ENCODE data around the gene IGSF21. TPM values are rescaled to one million over a fixed set of nuclear protein-coding genes. Genes with fewer than 3 reads are reported as not detected.
A peak's percentile ranks its signal among the peaks of the same experiment; 100 is the strongest.

Gene IGSF21
- total and polyA plus RNA-seq, 10 of the 15 experiments (the other 5 are each of a cell fraction or from before 2014, with no cell fraction given) = 0.03 to 0.49 TPM; not detected in 8

DNA sequence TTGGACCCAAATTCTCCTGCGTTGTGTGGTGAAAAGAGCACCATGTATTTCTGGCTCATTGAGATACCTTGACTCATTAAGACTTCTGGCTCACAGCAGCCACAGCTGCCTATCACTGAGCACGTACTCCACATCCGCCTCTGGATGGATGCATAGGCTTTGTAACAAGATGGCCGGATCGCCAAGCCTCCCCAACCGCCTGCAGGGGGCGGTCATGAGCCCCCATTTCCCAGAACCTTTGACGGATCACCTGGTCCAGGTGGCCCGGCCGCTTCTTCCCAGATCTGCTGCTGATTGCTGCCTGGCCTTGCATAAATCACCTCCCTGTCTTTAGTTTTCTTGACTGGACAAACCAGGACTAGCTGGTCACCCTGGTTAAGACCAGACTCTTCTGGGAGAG lies 216.6 kb downstream of the IGSF21 start:
- no peak overlapping the region for H3K4me3 ChIP-seq
- H4K20me1 ChIP-seq (ENCODE audit: control insufficient read depth, insufficient read depth) = no peaks in the 10 kb centered on the region
- intact Hi-C loops (cut with micrococcal nuclease; ENCODE audit: unreplicated experiment) (loop anchor here (10.0 kb wide), 1 partner anchor 211 kb away; no protein-coding TSS in a partner anchor), in situ Hi-C loops (cut with MboI) (no loop called here)
- no peak for ATAC-seq
- no peak overlapping the region for H2AFZ ChIP-seq (ENCODE audit: control insufficient read depth, low read depth, low read length)
- DNase-seq (ENCODE audit: low read depth, low spot score) = no peak
- no peaks in the 10 kb centered on the region for H3K4me1 ChIP-seq (ENCODE audit: control insufficient read depth, insufficient read depth, low read length)
- no peaks in the 10 kb centered on the region for H3K36me3 ChIP-seq (ENCODE audit: control insufficient read depth in 2 of 2, insufficient read depth in 2 of 2, low read length in 1 of 2)
- ChIA-PET POLR2A (no interaction called here), SMC1A (ENCODE audit: uncharacterized antibody, unreplicated experiment) (no interaction called here), CTCF (interaction anchor here (0.7 to 1.0 kb wide), 2 partner anchors 57 to 257 kb away, joined by 3 read pairs; no protein-coding TSS in a partner anchor), RAD21 (ENCODE audit: unreplicated experiment) (no interaction called here)
- no peaks in the 10 kb centered on the region; the same call in 2 of the 3 replicates for H3K9me3 ChIP-seq (replicated peaks; ENCODE audit: control insufficient read depth, insufficient read depth, low read length)
- H3K9ac ChIP-seq (ENCODE audit: control insufficient read depth, insufficient read depth, low read length) = no peak overlapping the region
- BruUV-seq (replicated peaks) = no TSS peak
- TF ChIP-seq SUPT20H (IDR thresholded peaks at IDR 0.05; ENCODE audit: borderline replicate concordance, control insufficient read depth, low read depth, low read length) (no peak), YY1 (IDR thresholded peaks at IDR 0.05; ENCODE audit: low read depth, low read length) (peak; percentile 47; the same call in 1 of the 2 replicates), ZNF24 (IDR thresholded peaks at IDR 0.05) (no peak), WRNIP1 (IDR thresholded peaks at IDR 0.05; ENCODE audit: borderline replicate concordance, low read depth, low read length) (no peak), TCF7 (IDR thresholded peaks at IDR 0.05; ENCODE audit: borderline replicate concordance) (no peak), NR2C1 (IDR thresholded peaks at IDR 0.05) (no peak), RFX5 (IDR thresholded peaks at IDR 0.05; ENCODE audit: low read depth, low read length) (no peak)
- TF ChIP-seq, protein P1, sequence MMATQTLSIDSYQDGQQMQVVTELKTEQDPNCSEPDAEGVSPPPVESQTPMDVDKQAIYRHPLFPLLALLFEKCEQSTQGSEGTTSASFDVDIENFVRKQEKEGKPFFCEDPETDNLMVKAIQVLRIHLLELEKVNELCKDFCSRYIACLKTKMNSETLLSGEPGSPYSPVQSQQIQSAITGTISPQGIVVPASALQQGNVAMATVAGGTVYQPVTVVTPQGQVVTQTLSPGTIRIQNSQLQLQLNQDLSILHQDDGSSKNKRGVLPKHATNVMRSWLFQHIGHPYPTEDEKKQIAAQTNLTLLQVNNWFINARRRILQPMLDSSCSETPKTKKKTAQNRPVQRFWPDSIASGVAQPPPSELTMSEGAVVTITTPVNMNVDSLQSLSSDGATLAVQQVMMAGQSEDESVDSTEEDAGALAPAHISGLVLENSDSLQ (IDR thresholded peaks at IDR 0.05) = no peak
- TF ChIP-seq, protein P2, sequence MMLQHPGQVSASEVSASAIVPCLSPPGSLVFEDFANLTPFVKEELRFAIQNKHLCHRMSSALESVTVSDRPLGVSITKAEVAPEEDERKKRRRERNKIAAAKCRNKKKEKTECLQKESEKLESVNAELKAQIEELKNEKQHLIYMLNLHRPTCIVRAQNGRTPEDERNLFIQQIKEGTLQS (IDR thresholded peaks at IDR 0.05; ENCODE audit: borderline replicate concordance, extremely low read depth, low read depth, low read length) = no peak
- TF ChIP-seq, protein P3, sequence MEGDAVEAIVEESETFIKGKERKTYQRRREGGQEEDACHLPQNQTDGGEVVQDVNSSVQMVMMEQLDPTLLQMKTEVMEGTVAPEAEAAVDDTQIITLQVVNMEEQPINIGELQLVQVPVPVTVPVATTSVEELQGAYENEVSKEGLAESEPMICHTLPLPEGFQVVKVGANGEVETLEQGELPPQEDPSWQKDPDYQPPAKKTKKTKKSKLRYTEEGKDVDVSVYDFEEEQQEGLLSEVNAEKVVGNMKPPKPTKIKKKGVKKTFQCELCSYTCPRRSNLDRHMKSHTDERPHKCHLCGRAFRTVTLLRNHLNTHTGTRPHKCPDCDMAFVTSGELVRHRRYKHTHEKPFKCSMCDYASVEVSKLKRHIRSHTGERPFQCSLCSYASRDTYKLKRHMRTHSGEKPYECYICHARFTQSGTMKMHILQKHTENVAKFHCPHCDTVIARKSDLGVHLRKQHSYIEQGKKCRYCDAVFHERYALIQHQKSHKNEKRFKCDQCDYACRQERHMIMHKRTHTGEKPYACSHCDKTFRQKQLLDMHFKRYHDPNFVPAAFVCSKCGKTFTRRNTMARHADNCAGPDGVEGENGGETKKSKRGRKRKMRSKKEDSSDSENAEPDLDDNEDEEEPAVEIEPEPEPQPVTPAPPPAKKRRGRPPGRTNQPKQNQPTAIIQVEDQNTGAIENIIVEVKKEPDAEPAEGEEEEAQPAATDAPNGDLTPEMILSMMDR (IDR thresholded peaks at IDR 0.05 in 2 of 3, conservative IDR thresholded peaks at IDR 0.05 in 1 of 3; ENCODE audit: control insufficient read depth in 2 of 3, extremely low read depth in 1 of 3, insufficient read depth in 1 of 3, low read depth in 3 of 3, low read length in 3 of 3) = peak; percentile 4 to 40 (median 35); a peak in 2 of 6 replicates
- H3K27ac ChIP-seq (ENCODE audit: control insufficient read depth, insufficient read depth) = no peak overlapping the region
- no peak for FAIRE-seq
- no peak overlapping the region for H3K4me2 ChIP-seq (ENCODE audit: control insufficient read depth, insufficient read depth)
- WGBS (ENCODE audit: insufficient coverage, insufficient replicate concordance, low lambda C conversion rate, missing lambda C conversion rate) = 44% methylated on average over 10 of the region's 10 CpGs
- no peaks in the 10 kb centered on the region for H3K79me2 ChIP-seq (ENCODE audit: control insufficient read depth, insufficient read depth, low read length)
- no peaks in the 10 kb centered on the region for H3K27me3 ChIP-seq (replicated peaks in 1 of 2; ENCODE audit: control insufficient read depth in 2 of 2, insufficient read depth in 2 of 2, low read length in 1 of 2)

Data from GM12878 (cell line).